Gastrocnemius medialis (tissue), 4 donors: ENCODE results near the gene MTREX. TPM values are rescaled to one million over a fixed set of nuclear protein-coding genes. Genes with fewer than 3 reads are reported as not detected.

ENCODE experiments used
- ATAC-seq, 2 donors: fragments of 150-250 bp; one replicate each; pipeline ENCODE4 v1.9.1; 2016
- DNase-seq, 2 donors: peaks; one replicate each; pipeline ENCODE4 v3.0.0-alpha.2; 2019
- H3K27ac ChIP-seq, 4 donors: fragments of 200-600 bp; sonication (generic); 1 replicate in 1 of 4; 2 replicates in 3 of 4; pipeline ENCODE4 v1.5.1; 2016 to 2018; ENCODE audit warnings: mild to moderate bottlenecking in 2 of 4, moderate library complexity in 1 of 4
- H3K27me3 ChIP-seq, 3 donors: fragments of 200-600 bp; sonication (generic) in 2 of 3; 1 replicate in 1 of 3; 2 replicates in 2 of 3; pipeline versions ENCODE4 v1.5.1 to v1.6.0; 2016 to 2019; ENCODE audit warnings: mild to moderate bottlenecking in 1 of 3, moderate library complexity in 1 of 3
- H3K36me3 ChIP-seq, 2 donors: fragments of 200-600 bp; sonication (generic) in 1 of 2; one replicate each; pipeline ENCODE4 v1.5.1; 2017 to 2018
- H3K4me1 ChIP-seq, 2 donors: fragments of 200-600 bp; sonication (generic) in 1 of 2; one replicate each; pipeline ENCODE4 v1.5.1; 2016 to 2017; ENCODE audit warnings: mild to moderate bottlenecking in 2 of 2
- H3K4me3 ChIP-seq, 4 donors: fragments of 200-600 bp; sonication (generic) in 3 of 4; 1 replicate in 1 of 4; 2 replicates in 3 of 4; pipeline ENCODE4 v1.5.1; 2016 to 2019; ENCODE audit warnings: mild to moderate bottlenecking in 2 of 4
- H3K9me3 ChIP-seq, 3 donors: fragments of 200-600 bp; sonication (generic) in 2 of 3; 1 replicate in 1 of 3; 2 replicates in 2 of 3; pipeline ENCODE4 v1.5.1; 2016 to 2019
- CTCF ChIP-seq, 5 experiments: fragments of 450-650 bp in 3 of 5; fragments of 200-600 bp in 2 of 5; sonication (generic) in 2 of 5; IDR thresholded peaks in 4 of 5; conservative IDR thresholded peaks in 1 of 5; 1 replicate in 4 of 5; 2 replicates in 1 of 5; pipeline ENCODE4 v1.5.1; 2016 to 2019; ENCODE audit warnings: antibody characterized with exemption in 5 of 5, mild to moderate bottlenecking in 3 of 5, moderate library complexity in 3 of 5
- POLR2A ChIP-seq, 2 donors: fragments of 450-650 bp; IDR thresholded peaks; one replicate each; pipeline ENCODE4 v1.6.1; 2017; ENCODE audit warnings: antibody characterized with exemption in 2 of 2, mild to moderate bottlenecking in 2 of 2, moderate library complexity in 2 of 2
- in situ Hi-C, 4 donors: fragments of 200-750 bp; cut with MboI; loops; one replicate each; pipeline versions ENCODE4 v1.15.0 to v1.8.0; 2017; ENCODE audit warnings: low sequenced_read_pairs in 4 of 4
- intact Hi-C: fragments of 100-400 bp; cut with DNase I; formaldehyde crosslinking; loops from one replicate; pipeline ENCODE4 v1.15.1; 2023; ENCODE audit warnings: low total_unique reads
- total RNA-seq, 4 donors: library from RNA; depleted of rRNA; stranded (reverse); fragments of >200 nt; gene quantifications; one replicate each; pipeline versions ENCODE4 v1.1.0 to v1.2.3, GENCODE V29; 2016

Gene MTREX
- total RNA-seq, 4 donors from 2014 or later, result 92.4 to 124 (median 109) TPM

GRCh38 chr5:55426455-55426854, 118.7 kb downstream of the MTREX start:
- no peaks in the 10 kb centered on the region for H3K9me3 ChIP-seq
- peaks cover 0 to 31% of the 10 kb centered on the region in 2 donors for H3K36me3 ChIP-seq
- ATAC-seq (no peak), DNase-seq (no peak)
- no peak overlapping the region for H3K4me3 ChIP-seq
- H3K4me1 ChIP-seq, result peaks cover 50 to 58% of the 10 kb centered on the region in 2 donors
- no peaks in the 10 kb centered on the region for H3K27me3 ChIP-seq
- H3K27ac ChIP-seq, result peak overlapping the region; percentile 76 to 89 (median 81)
- intact Hi-C loops (loop anchor here (10.0 kb wide), 1 partner anchor 568 kb away; the partner anchor contains the start of gene IL6ST), in situ Hi-C loops (no loop called here)
- TF ChIP-seq POLR2A (IDR thresholded peaks at IDR 0.05), result no peak
- TF ChIP-seq CTCF (IDR thresholded peaks at IDR 0.05 in 4 of 5, conservative IDR thresholded peaks at IDR 0.05 in 1 of 5), result no peak

DNA sequence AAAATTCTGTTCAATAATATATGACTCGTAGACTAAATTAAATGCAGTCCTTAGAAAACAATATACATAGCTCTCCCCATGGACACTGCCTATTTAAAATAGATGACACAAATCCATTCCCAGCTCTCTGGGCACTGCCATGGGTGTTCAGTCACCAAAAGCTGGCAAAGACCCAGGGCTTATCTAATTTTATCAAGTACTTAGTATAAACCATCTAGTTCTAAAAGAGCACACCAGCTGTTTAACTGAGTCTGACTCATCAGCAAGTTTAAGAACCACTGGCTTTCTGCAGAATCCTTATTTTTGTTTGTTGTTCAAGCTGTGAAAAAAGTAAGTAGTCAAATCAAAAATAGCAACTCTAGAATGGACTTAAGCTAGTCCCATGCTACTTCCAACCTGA, 119.4 kb downstream of the MTREX start:
- intact Hi-C loops, result loop anchor here (10.0 kb wide), 1 partner anchor 568 kb away; the partner anchor contains the start of gene IL6ST
- ATAC-seq, result peak; percentile 96 to 98
- H3K27ac ChIP-seq, result peak overlapping the region; percentile 76 to 89 (median 81)

DNA sequence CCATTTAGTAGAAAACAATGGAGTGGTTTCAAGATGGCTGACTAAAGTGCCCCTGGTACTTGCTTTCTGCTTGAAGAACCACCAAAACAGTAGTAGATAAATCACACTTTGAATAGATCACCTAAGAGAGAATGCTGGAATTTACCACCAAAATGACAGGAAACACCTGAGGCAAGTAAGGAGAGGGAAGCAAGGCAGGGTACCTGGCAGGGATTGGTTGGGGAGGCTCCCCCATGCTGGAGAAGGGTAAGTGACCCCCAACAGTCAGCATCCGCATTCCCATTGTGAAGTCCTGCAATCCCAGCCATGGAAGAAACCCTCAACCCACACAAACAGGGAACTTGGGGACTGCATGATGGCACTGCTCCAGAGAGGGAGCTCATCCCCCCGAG, 121.4 kb downstream of the MTREX start:
- Histone ChIP-seq H3K27me3 (no peaks in the 10 kb centered on the region), H3K27ac (peak overlapping the region in 3 of 4 donors; percentile 76 to 89 (median 82)), H3K9me3 (no peaks in the 10 kb centered on the region), H3K4me3 (no peak overlapping the region), H3K36me3 (peaks cover 0 to 12% of the 10 kb centered on the region in 2 donors), H3K4me1 (peaks cover 49 to 50% of the 10 kb centered on the region in 2 donors)
- TF ChIP-seq POLR2A (IDR thresholded peaks at IDR 0.05) (no peak), CTCF (IDR thresholded peaks at IDR 0.05 in 4 of 5, conservative IDR thresholded peaks at IDR 0.05 in 1 of 5) (no peak)
- in situ Hi-C loops, result no loop called here
- DNase-seq (no peak), ATAC-seq (no peak)
- intact Hi-C loops, result loop anchor here (10.0 kb wide), 1 partner anchor 566 kb away; the partner anchor contains the start of gene IL6ST

More for the DNA sequence above, 119.4 kb downstream of the MTREX start:
- Histone ChIP-seq H3K27me3 (no peaks in the 10 kb centered on the region), H3K4me3 (no peak overlapping the region), H3K4me1 (peaks cover 50 to 52% of the 10 kb centered on the region in 2 donors), H3K9me3 (no peaks in the 10 kb centered on the region), H3K36me3 (peaks cover 0 to 31% of the 10 kb centered on the region in 2 donors)
- in situ Hi-C loops, result no loop called here
- TF ChIP-seq CTCF (IDR thresholded peaks at IDR 0.05 in 4 of 5, conservative IDR thresholded peaks at IDR 0.05 in 1 of 5) (no peak), POLR2A (IDR thresholded peaks at IDR 0.05) (no peak)
- peak; percentile 86 to 90 for DNase-seq

DNA sequence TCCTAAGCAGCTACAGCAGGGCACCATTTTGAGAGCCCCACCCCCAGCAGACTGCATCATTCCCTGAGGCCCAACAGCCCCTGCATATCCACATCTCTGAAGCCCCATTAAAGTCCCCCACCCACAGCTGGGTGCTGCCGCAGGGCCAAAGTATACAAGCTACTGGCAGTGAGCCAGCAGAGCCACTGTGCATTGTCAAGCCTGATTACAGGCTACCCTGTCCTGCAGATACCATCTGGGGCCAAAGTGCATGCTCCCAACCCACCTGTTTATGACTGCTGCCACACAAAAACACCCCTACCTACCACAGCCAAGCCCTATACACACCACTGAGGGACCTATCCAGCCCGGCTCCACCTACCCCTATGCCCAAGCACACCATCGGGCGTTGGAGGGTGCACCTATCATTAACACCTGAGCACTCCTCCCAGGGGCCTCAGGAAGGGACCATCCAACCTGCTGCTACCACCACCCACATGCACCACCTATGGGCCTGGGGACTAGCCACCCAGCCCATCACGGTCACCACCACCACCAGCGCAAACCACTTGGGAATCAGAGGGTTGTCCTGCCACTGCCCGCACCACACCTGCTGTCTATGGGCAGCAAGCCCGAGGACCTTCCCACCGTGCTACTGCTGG, 121.9 kb downstream of the MTREX start:
- no peaks in the 10 kb centered on the region for H3K9me3 ChIP-seq
- H3K4me3 ChIP-seq, result no peak overlapping the region
- TF ChIP-seq POLR2A (IDR thresholded peaks at IDR 0.05) (no peak), CTCF (IDR thresholded peaks at IDR 0.05 in 4 of 5, conservative IDR thresholded peaks at IDR 0.05 in 1 of 5) (no peak)
- H3K4me1 ChIP-seq, result peaks cover 52 to 53% of the 10 kb centered on the region in 2 donors
- peak overlapping the region in 3 of 4 donors; percentile 0 to 89 (median 76) for H3K27ac ChIP-seq
- intact Hi-C loops (loop anchor here (10.0 kb wide), 1 partner anchor 565 kb away; the partner anchor contains the start of gene IL6ST), in situ Hi-C loops (loop anchor here in 1 of 4 donors (10.0 kb wide), 1 partner anchor 175 kb away; no protein-coding TSS in a partner anchor)
- DNase-seq, result no peak
- ATAC-seq, result no peak
- H3K36me3 ChIP-seq, result peaks cover 0 to 7% of the 10 kb centered on the region in 2 donors
- no peaks in the 10 kb centered on the region for H3K27me3 ChIP-seq
